ENCODE data around the gene BTBD10.

DNA sequence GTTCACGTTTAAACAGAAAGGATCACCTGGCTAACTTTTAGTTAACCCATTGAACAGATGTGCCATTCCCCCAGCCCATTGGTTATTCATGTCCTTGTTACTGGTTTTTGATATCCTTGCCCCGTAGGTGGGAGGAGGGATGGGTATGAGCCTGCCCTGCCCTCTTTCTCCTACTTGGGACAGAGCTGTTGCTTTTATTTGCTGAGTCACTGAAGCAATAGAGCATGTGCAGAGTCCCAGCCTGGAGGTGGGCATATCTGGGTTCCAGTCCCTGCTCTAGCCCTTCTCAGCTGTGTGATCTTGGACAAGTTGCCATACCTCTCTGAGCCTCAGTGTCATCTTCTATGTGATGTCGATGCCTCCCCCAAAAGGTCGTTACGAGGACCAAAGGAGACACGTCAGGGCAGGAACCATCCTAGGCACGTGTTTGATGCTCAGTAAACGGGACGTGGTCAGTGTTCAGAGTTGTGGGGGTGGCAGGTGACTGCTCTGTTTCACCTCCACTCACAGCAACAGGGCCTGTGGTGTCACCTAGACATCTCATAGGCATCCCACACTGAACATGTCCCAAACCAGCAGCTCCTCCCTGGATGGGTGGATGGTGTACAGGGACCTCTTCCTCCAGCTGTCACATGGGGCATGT is 124.5 kb downstream of the BTBD10 start:
- no peak for TF ChIP-seq EZH2 (IDR thresholded peaks at IDR 0.05; ENCODE audit: insufficient read depth, poor library complexity, severe bottlenecking)
- no peak for TF ChIP-seq EZH2phosphoT487 (IDR thresholded peaks at IDR 0.05; ENCODE audit: insufficient read depth, low read depth)

Measured in GM23248 (cell line).